Articular chondrocyte of knee joint (primary cell): ENCODE data around the gene NUP98. TPM values are rescaled to one million over a fixed set of nuclear protein-coding genes. Genes with fewer than 3 reads are reported as not detected.

Source experiments
- small RNA-seq: library from RNA; depleted of rRNA; stranded (forward); fragments of <200 nt; gene quantifications from one replicate; pipeline ENCODE3, GENCODE V24; 2012
- total RNA-seq: library from RNA; depleted of rRNA; stranded (reverse); fragments of >200 nt; gene quantifications from 2 replicates; pipeline ENCODE4 v1.2.3, GENCODE V29; 2012

The NUP98 gene
- 103 and 121 TPM in 2 replicates for total RNA-seq

GRCh38 chr11:3797329-3798090 is at the start of gene NUP98:
Gene NUP98 (minus strand): TSS chr11:3797554. CDS start chr11:3782117, 15,437 bp downstream.

GRCh38 chr11:3840870-3841425 is 43.6 kb upstream of the NUP98 start, which contains the start of gene RHOG:
Gene RHOG (minus strand): TSS chr11:3840959. CDS start chr11:3828138, 12,821 bp downstream.

GRCh38 chr11:3807909-3808860 is 10.8 kb upstream of the NUP98 start, which contains the start of gene PGAP2:
Gene PGAP2 (plus strand): TSS chr11:3808560. CDS start chr11:3811260, 2,700 bp downstream.

GRCh38 chr11:3671334-3672254 is 125.8 kb downstream of the NUP98 start, which contains the start of gene CHRNA10:
Gene CHRNA10 (minus strand): TSS chr11:3671384. CDS start chr11:3671312, 72 bp downstream.

GRCh38 chr11:3644817-3645235 is 152.5 kb downstream of the NUP98 start, which contains the start of gene ART1:
Gene ART1 (plus strand): TSS chr11:3645128. CDS start chr11:3659214, 14,086 bp downstream.

GRCh38 chr11:3641701-3642070 is 155.7 kb downstream of the NUP98 start, which contains the start of gene ART5:
Gene ART5 (minus strand): TSS chr11:3641992. CDS start chr11:3641862, 130 bp downstream.

Small RNA genes within 50 kb of the gene (small RNA-seq; reads per million reads assigned to genes)
- gene RF00019 (not detected), gene RNU6-1143P (not detected), gene RNU7-50P (not detected)

Other genes with a start within 250 kb of the NUP98 start
- gene ART5, start 155.6 kb downstream of the NUP98 start, total RNA-seq = 0.26 and 0.54 TPM in 2 replicates
- not detected in 2 replicates for gene ART1, start 152.4 kb downstream of the NUP98 start, total RNA-seq
- gene CHRNA10, start 126.2 kb downstream of the NUP98 start, total RNA-seq = 0.43 and 1.3 TPM in 2 replicates
- gene PGAP2, start 11.0 kb upstream of the NUP98 start, total RNA-seq = 9.4 and 11.2 TPM in 2 replicates
- 10.9 and 13.9 TPM in 2 replicates for gene RHOG, start 43.4 kb upstream of the NUP98 start, total RNA-seq
- 29.5 and 29.7 TPM in 2 replicates for gene STIM1, start 58.1 kb upstream of the NUP98 start, total RNA-seq